ENCODE measurements around the gene PBX1.

The PBX1 gene

GRCh38 chr1:164760569-164760968 lies 201.6 kb downstream of the PBX1 start:
- no peak for DNase-seq (ENCODE audit: low spot score)

- no peak for DNase-seq (ENCODE audit: low spot score)
These were observed 202.0 kb downstream of the PBX1 start for GRCh38 chr1:164761009-164761408.

- DNase-seq (ENCODE audit: low spot score) = no peak
These were observed 204.1 kb downstream of the PBX1 start for GRCh38 chr1:164763098-164763497.

GRCh38 chr1:164764333-164764732 lies 205.3 kb downstream of the PBX1 start:
- DNase-seq (ENCODE audit: low spot score) = no peak

GRCh38 chr1:164765557-164765956 lies 206.6 kb downstream of the PBX1 start:
- DNase-seq (ENCODE audit: low spot score) = no peak

- DNase-seq (ENCODE audit: low spot score) = no peak
These were observed 207.2 kb downstream of the PBX1 start for GRCh38 chr1:164765992-164766720.

- no peak for DNase-seq (ENCODE audit: low spot score)
These were observed 208.9 kb downstream of the PBX1 start for GRCh38 chr1:164767752-164768402.

GRCh38 chr1:164768619-164769018 lies 209.6 kb downstream of the PBX1 start:
- DNase-seq (ENCODE audit: low spot score) = no peak

- no peak for DNase-seq (ENCODE audit: low spot score)
These were observed 210.6 kb downstream of the PBX1 start for GRCh38 chr1:164769486-164770130.

GRCh38 chr1:164770131-164770529 lies 211.1 kb downstream of the PBX1 start:
- no peak for DNase-seq (ENCODE audit: low spot score)

GRCh38 chr1:164771041-164771618 lies 212.1 kb downstream of the PBX1 start:
- DNase-seq (ENCODE audit: low spot score) = no peak

- DNase-seq (ENCODE audit: low spot score) = no peak
These were observed 212.8 kb downstream of the PBX1 start for GRCh38 chr1:164771619-164772361.

- no peak for DNase-seq (ENCODE audit: low spot score)
These were observed 213.7 kb downstream of the PBX1 start for GRCh38 chr1:164772635-164773034.

- no peak for DNase-seq (ENCODE audit: low spot score)
These were observed 214.1 kb downstream of the PBX1 start for GRCh38 chr1:164773102-164773501.

- no peak for DNase-seq (ENCODE audit: low spot score)
These were observed 215.4 kb downstream of the PBX1 start for GRCh38 chr1:164774413-164774812.

- no peak for DNase-seq (ENCODE audit: low spot score)
These were observed 216.1 kb downstream of the PBX1 start for GRCh38 chr1:164774819-164775654.

GRCh38 chr1:164777518-164777917 lies 218.5 kb downstream of the PBX1 start:
- DNase-seq (ENCODE audit: low spot score) = no peak

GRCh38 chr1:164779376-164779775 lies 220.4 kb downstream of the PBX1 start:
- no peak for DNase-seq (ENCODE audit: low spot score)

GRCh38 chr1:164780111-164780812 lies 221.3 kb downstream of the PBX1 start:
- no peak for DNase-seq (ENCODE audit: low spot score)

- DNase-seq (ENCODE audit: low spot score) = no peak
These were observed 221.9 kb downstream of the PBX1 start for GRCh38 chr1:164780863-164781262.

GRCh38 chr1:164781972-164782371 lies 223.0 kb downstream of the PBX1 start:
- no peak for DNase-seq (ENCODE audit: low spot score)

Data from COLO829 (cell line).